Calu3 (cell line): ENCODE data around the gene MMD2. TPM values are rescaled to one million over a fixed set of nuclear protein-coding genes. Genes with fewer than 3 reads are reported as not detected.

ENCODE experiments used
- BruUV-seq: library from RNA; stranded (reverse); fragments of 400-500 nt; replicated peaks from 2 replicates; lab custom pipeline; 2021; lab: Mats Ljungman, UMichigan
- CTCF ChIA-PET: fragments of 300-600 bp; sonication (Branson Sonifier 250); formaldehyde crosslinking; loops from one replicate; lab custom pipeline; 2022; ENCODE audit warnings: antibody characterized with exemption; lab: Charles Lee
- DNase-seq: peaks from one replicate; pipeline ENCODE4 v3.0.0; 2022
- H3K27ac Mint-ChIP-seq: one replicate; pipeline ENCODE4 v1.8.0; 2022; ENCODE audit warnings: mixed read lengths; ENCODE audit not compliant: unreplicated experiment
- H3K27me3 Mint-ChIP-seq: one replicate; pipeline ENCODE4 v1.8.0; 2022; ENCODE audit warnings: mixed read lengths; ENCODE audit not compliant: unreplicated experiment
- H3K36me3 Mint-ChIP-seq: one replicate; pipeline ENCODE4 v1.8.0; 2022; ENCODE audit warnings: mild to moderate bottlenecking, moderate library complexity, mixed read lengths; ENCODE audit not compliant: insufficient read depth, unreplicated experiment
- H3K4me1 Mint-ChIP-seq: one replicate; pipeline ENCODE4 v1.8.0; 2022; ENCODE audit warnings: mild to moderate bottlenecking, low read depth, mixed read lengths; ENCODE audit not compliant: unreplicated experiment
- H3K4me3 Mint-ChIP-seq: one replicate; pipeline ENCODE4 v1.8.0; 2022; ENCODE audit warnings: mild to moderate bottlenecking, low read depth, moderate library complexity, mixed read lengths; ENCODE audit not compliant: unreplicated experiment
- H3K9me3 Mint-ChIP-seq: one replicate; pipeline ENCODE4 v1.8.0; 2022; ENCODE audit warnings: low read depth, mixed read lengths; ENCODE audit not compliant: unreplicated experiment
- intact Hi-C: fragments of 100-400 bp; cut with micrococcal nuclease; formaldehyde crosslinking; loops from one replicate; pipeline ENCODE4 v1.10.0; 2022; ENCODE audit not compliant: unreplicated experiment
- total RNA-seq: library from RNA; stranded (reverse); gene quantifications from 2 replicates; pipeline ENCODE4 v1.2.3, GENCODE V29; 2022
- TF ChIP-seq, protein P1 (sequence below): fragments of 200-600 bp; IDR thresholded peaks from one replicate; pipeline ENCODE4 v1.8.0; 2022; ENCODE audit warnings: antibody characterized with exemption; ENCODE audit not compliant: unreplicated experiment

MMD2 gene
- total RNA-seq, 1 experiment from 2014 or later, result not detected

- CTCF ChIA-PET, result no interaction called here
- TF ChIP-seq, protein P1, sequence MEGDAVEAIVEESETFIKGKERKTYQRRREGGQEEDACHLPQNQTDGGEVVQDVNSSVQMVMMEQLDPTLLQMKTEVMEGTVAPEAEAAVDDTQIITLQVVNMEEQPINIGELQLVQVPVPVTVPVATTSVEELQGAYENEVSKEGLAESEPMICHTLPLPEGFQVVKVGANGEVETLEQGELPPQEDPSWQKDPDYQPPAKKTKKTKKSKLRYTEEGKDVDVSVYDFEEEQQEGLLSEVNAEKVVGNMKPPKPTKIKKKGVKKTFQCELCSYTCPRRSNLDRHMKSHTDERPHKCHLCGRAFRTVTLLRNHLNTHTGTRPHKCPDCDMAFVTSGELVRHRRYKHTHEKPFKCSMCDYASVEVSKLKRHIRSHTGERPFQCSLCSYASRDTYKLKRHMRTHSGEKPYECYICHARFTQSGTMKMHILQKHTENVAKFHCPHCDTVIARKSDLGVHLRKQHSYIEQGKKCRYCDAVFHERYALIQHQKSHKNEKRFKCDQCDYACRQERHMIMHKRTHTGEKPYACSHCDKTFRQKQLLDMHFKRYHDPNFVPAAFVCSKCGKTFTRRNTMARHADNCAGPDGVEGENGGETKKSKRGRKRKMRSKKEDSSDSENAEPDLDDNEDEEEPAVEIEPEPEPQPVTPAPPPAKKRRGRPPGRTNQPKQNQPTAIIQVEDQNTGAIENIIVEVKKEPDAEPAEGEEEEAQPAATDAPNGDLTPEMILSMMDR, result no peak
- Mint-ChIP-seq H3K36me3 (no peaks in the 10 kb centered on the region), H3K27ac (no peak overlapping the region), H3K27me3 (peaks cover 27% of the 10 kb centered on the region), H3K4me1 (no peaks in the 10 kb centered on the region), H3K4me3 (no peak overlapping the region), H3K9me3 (no peaks in the 10 kb centered on the region)
- no peak for DNase-seq
- no TSS peak for BruUV-seq
- intact Hi-C loops, result no loop called here
Measured at GRCh38 chr7:4857189-4857588, 101.8 kb downstream of the MMD2 start.

DNA sequence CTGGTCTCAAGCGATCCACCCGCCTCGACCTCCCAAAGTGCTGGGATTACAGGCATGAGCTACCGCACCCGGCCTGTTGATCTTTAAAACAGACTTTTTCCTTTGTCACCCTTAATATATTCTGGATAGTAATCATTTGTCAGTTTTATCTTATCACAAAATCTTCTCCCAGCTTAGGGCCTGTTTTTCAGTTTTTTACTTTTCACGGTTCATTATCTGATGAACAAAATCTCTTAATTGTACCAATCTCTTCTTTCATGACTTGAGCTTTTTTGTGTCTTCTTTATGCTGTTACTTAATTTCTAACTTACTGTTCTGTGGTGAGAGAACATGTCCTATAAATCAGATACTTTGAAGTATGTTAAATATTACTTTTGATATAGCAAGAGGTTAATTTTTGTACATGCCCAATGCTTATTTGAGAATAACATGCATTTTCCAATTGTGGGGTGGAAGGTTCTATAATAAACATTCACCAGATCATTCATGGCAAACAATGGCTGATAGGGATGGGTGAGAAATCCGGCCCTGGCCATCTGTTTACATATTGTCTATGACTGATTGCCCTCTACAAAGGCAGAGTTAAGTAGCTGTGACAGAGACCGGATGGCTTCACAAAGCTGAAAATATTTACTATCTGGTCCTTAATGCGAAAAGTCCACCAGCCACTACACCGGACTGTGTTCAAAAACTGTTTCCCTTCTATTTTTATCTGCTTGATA is 102.5 kb downstream of the MMD2 start:
- Mint-ChIP-seq H3K4me3 (no peak overlapping the region), H3K27me3 (peaks cover 32% of the 10 kb centered on the region), H3K9me3 (peaks cover under 1% of the 10 kb centered on the region), H3K27ac (no peak overlapping the region), H3K4me1 (no peaks in the 10 kb centered on the region), H3K36me3 (no peaks in the 10 kb centered on the region)
- DNase-seq, result no peak
- no TSS peak for BruUV-seq
- TF ChIP-seq, protein P1, result no peak
- CTCF ChIA-PET, result interaction anchor here (0.6 kb wide), 1 partner anchor 25 kb away, joined by 4 read pairs; no protein-coding TSS in a partner anchor
- intact Hi-C loops, result no loop called here

Other genes with a start within 250 kb of the MMD2 start
- gene AP5Z1, start 183.6 kb downstream of the MMD2 start, total RNA-seq, result 66.1 and 70.7 TPM in 2 replicates
- gene PAPOLB, start 97.2 kb downstream of the MMD2 start, total RNA-seq, result 0.07 TPM in 1 of 2 replicates, not detected in the other
- gene RADIL, start 75.5 kb downstream of the MMD2 start, total RNA-seq, result 0.83 and 1.8 TPM in 2 replicates
- 14.8 and 15.7 TPM in 2 replicates for gene RBAK, start 86.7 kb upstream of the MMD2 start, total RNA-seq
- 69.2 and 75.1 TPM in 2 replicates for gene WIPI2, start 231.0 kb upstream of the MMD2 start, total RNA-seq